Kidney epithelial cell (primary cell): ENCODE results near the gene SERPIND1. TPM values are rescaled to one million over a fixed set of nuclear protein-coding genes. Genes with fewer than 3 reads are reported as not detected.
"Not testable (repeated sequence)": the region's sequence is repeated elsewhere in the genome, so short reads cannot be mapped to it uniquely, and the experiment has no call there.

Experiments used
- DNase-seq: peaks from one replicate; pipeline ENCODE4 v3.0.0-alpha.2; 2010; ENCODE audit warnings: low read depth
- H3K27me3 ChIP-seq: 2 replicates; pipeline ENCODE4 v1.6.0; 2011; ENCODE audit warnings: low read length; ENCODE audit not compliant: control insufficient read depth, insufficient read depth
- H3K36me3 ChIP-seq: 2 replicates; pipeline ENCODE4 v1.5.1; 2011; ENCODE audit warnings: low read length; ENCODE audit not compliant: control insufficient read depth, insufficient read depth
- H3K4me3 ChIP-seq: 2 replicates; pipeline ENCODE4 v1.5.1; 2011; ENCODE audit warnings: low read depth, mild to moderate bottlenecking, control low read depth, low read length
- CTCF ChIP-seq: IDR thresholded peaks from 2 replicates; pipeline ENCODE4 v1.5.1; 2011; ENCODE audit warnings: mild to moderate bottlenecking, moderate library complexity, low read length, control low read depth, inconsistent platforms; ENCODE audit not compliant: insufficient read depth, poor library complexity, severe bottlenecking
- total RNA-seq: library from RNA; depleted of rRNA; stranded (reverse); fragments of >200 nt; gene quantifications from 2 replicates; pipeline ENCODE4 v1.2.3, GENCODE V29; 2015

The SERPIND1 gene
- total RNA-seq, 1 donor from 2014 or later, result not detected

- TF ChIP-seq CTCF, result no peak
- H3K36me3 ChIP-seq, result no peaks in the 10 kb centered on the region
- no peak for DNase-seq
- H3K4me3 ChIP-seq, result no peak overlapping the region
- H3K27me3 ChIP-seq, result no peaks in the 10 kb centered on the region
Observed at GRCh38 chr22:20825624-20826023, 51.7 kb downstream of the SERPIND1 start.

- H3K36me3 ChIP-seq, DNase-seq, H3K27me3 ChIP-seq, H3K4me3 ChIP-seq: not testable (repeated sequence)
Observed at GRCh38 chr22:20826373-20827152, 52.6 kb downstream of the SERPIND1 start.

GRCh38 chr22:20829491-20830134, 55.7 kb downstream of the SERPIND1 start:
- H3K27me3 ChIP-seq, result no peaks in the 10 kb centered on the region
- no peak for DNase-seq
- no peak overlapping the region for H3K4me3 ChIP-seq
- no peak for TF ChIP-seq CTCF
- H3K36me3 ChIP-seq, result peaks cover 5% of the 10 kb centered on the region

- no peak for TF ChIP-seq CTCF
- DNase-seq, result no peak
- H3K27me3 ChIP-seq, result no peaks in the 10 kb centered on the region
Observed at GRCh38 chr22:20833225-20833665, 59.3 kb downstream of the SERPIND1 start.

GRCh38 chr22:20834206-20834605, 60.3 kb downstream of the SERPIND1 start:
- no peak overlapping the region for H3K4me3 ChIP-seq
- peaks cover 5% of the 10 kb centered on the region for H3K36me3 ChIP-seq
- TF ChIP-seq CTCF, result no peak
- no peaks in the 10 kb centered on the region for H3K27me3 ChIP-seq
- no peak for DNase-seq

More at GRCh38 chr22:20833225-20833665, 59.3 kb downstream of the SERPIND1 start:
- H3K36me3 ChIP-seq, result peaks cover 5% of the 10 kb centered on the region
- no peak overlapping the region for H3K4me3 ChIP-seq

- Histone ChIP-seq H3K36me3 (peaks cover 5% of the 10 kb centered on the region), H3K27me3 (no peaks in the 10 kb centered on the region), H3K4me3 (no peak overlapping the region)
- no peak for TF ChIP-seq CTCF
- no peak for DNase-seq
Observed at GRCh38 chr22:20834725-20835124, 60.8 kb downstream of the SERPIND1 start.

Other genes starting within 250 kb of the SERPIND1 start
- gene PI4KA, start 84.7 kb downstream of the SERPIND1 start, total RNA-seq, result 50.6 and 62.8 TPM in 2 replicates
- 17.7 and 18.3 TPM in 2 replicates for gene SNAP29, start 84.9 kb downstream of the SERPIND1 start, total RNA-seq
- gene CRKL, start 143.3 kb downstream of the SERPIND1 start, total RNA-seq, result 47.7 and 51.1 TPM in 2 replicates
- 0.75 and 1.5 TPM in 2 replicates for gene AIFM3, start 193.1 kb downstream of the SERPIND1 start, total RNA-seq
- gene LZTR1, start 208.2 kb downstream of the SERPIND1 start, total RNA-seq, result 39.3 and 45.2 TPM in 2 replicates
- 29.7 and 37.9 TPM in 2 replicates for gene THAP7, start 228.0 kb downstream of the SERPIND1 start, total RNA-seq
- 0.27 TPM in 1 of 2 replicates, not detected in the other for gene P2RX6, start 241.1 kb downstream of the SERPIND1 start, total RNA-seq